Measurements from ENCODE around the gene YTHDF1.
"Not testable (repeated sequence)": the region's sequence is repeated elsewhere in the genome, so short reads cannot be mapped to it uniquely, and the experiment has no call there.

YTHDF1 gene

GRCh38 chr20:63224412-63225081, 8.6 kb upstream of the YTHDF1 start:
- TF ChIP-seq CTCF (conservative IDR thresholded peaks at IDR 0.05) = peak; percentile 71
- peak overlapping the region; percentile 71 for H3K27ac ChIP-seq

- H3K27ac ChIP-seq = peak overlapping the region; percentile 71; the same call in 1 of the 2 replicates
- no peak for TF ChIP-seq CTCF (conservative IDR thresholded peaks at IDR 0.05)
Observed at GRCh38 chr20:63223826-63224207, 7.9 kb upstream of the YTHDF1 start.

GRCh38 chr20:63223121-63223825, 7.3 kb upstream of the YTHDF1 start:
- no peak overlapping the region for H3K27ac ChIP-seq
- TF ChIP-seq CTCF (conservative IDR thresholded peaks at IDR 0.05) = peak; percentile 92

GRCh38 chr20:63222541-63222940, 6.6 kb upstream of the YTHDF1 start:
- TF ChIP-seq CTCF (conservative IDR thresholded peaks at IDR 0.05) = no peak
- H3K27ac ChIP-seq = no peak overlapping the region

- H3K27ac ChIP-seq = not testable (repeated sequence)
Observed at GRCh38 chr20:63221400-63222053, 5.6 kb upstream of the YTHDF1 start.

- no peak for TF ChIP-seq CTCF (conservative IDR thresholded peaks at IDR 0.05)
- no peak overlapping the region for H3K27ac ChIP-seq
Observed at GRCh38 chr20:63220696-63221399, 4.9 kb upstream of the YTHDF1 start.

- H3K27ac ChIP-seq = no peak overlapping the region
- TF ChIP-seq CTCF (conservative IDR thresholded peaks at IDR 0.05) = no peak
Observed at GRCh38 chr20:63219866-63220521, 4.1 kb upstream of the YTHDF1 start.
